ENCODE data around the gene CYP4V2. TPM values are rescaled to one million over a fixed set of nuclear protein-coding genes. Genes with fewer than 3 reads are reported as not detected.

Gene CYP4V2
- total and polyA plus RNA-seq, 2 experiments from 2014 or later, result 1.5 to 3.1 TPM

GRCh38 chr4:186216465-186217024 lies 25.2 kb downstream of the CYP4V2 start:
- Histone ChIP-seq H3K4me1 (ENCODE audit: insufficient read depth) (no peaks in the 10 kb centered on the region), H3K36me3 (ENCODE audit: insufficient read depth) (no peaks in the 10 kb centered on the region), H3K79me2 (replicated peaks; ENCODE audit: insufficient read depth) (no peaks in the 10 kb centered on the region), H4K20me1 (replicated peaks; ENCODE audit: insufficient read depth) (no peaks in the 10 kb centered on the region), H2AFZ (peak overlapping the region; percentile 87), H3K4me2 (no peak overlapping the region), H3K9me2 (ENCODE audit: insufficient read depth) (peaks cover 15% of the 10 kb centered on the region; the same call in 1 of the 2 replicates), H3K27me3 (ENCODE audit: insufficient read depth) (no peaks in the 10 kb centered on the region), H3F3A (replicated peaks; ENCODE audit: low read depth) (no peaks in the 10 kb centered on the region), H3K4me3 (no peak overlapping the region), H3K27ac (ENCODE audit: low read depth) (no peak overlapping the region)
- Mint-ChIP-seq H3K4me3 (no peak overlapping the region), H3K27ac (no peak overlapping the region), H3K9me3 (no peaks in the 10 kb centered on the region), H3K4me1 (0 out of 3 replicates have a peak, but pooled peaks cover 2% of the 10 kb centered on the region), H3K36me3 (ENCODE audit: low read depth) (no peaks in the 10 kb centered on the region), H3K27me3 (ENCODE audit: insufficient read depth, low read depth, poor library complexity) (no peaks in the 10 kb centered on the region)
- TF ChIP-seq ZNF462 (CRISPR knock-in tag; IDR thresholded peaks at IDR 0.05), result no peak
- no peak for TF ChIP-seq STAT1 (IDR thresholded peaks at IDR 0.05; ENCODE audit: unreplicated experiment)
- TF ChIP-seq CREB1 (CRISPR knock-in tag; IDR thresholded peaks at IDR 0.05; ENCODE audit: low read depth), result no peak
- TF ChIP-seq ZNF114 (CRISPR knock-in tag; IDR thresholded peaks at IDR 0.05), result no peak
- no peak for TF ChIP-seq POLR2AphosphoS5 (IDR thresholded peaks at IDR 0.05; ENCODE audit: low read depth)
- no peak for TF ChIP-seq EZH2 (IDR thresholded peaks at IDR 0.05; ENCODE audit: low read depth, unreplicated experiment)
- TF ChIP-seq JUNB (IDR thresholded peaks at IDR 0.05; ENCODE audit: unreplicated experiment), result no peak
- TF ChIP-seq CTCF (conservative IDR thresholded peaks at IDR 0.05; ENCODE audit: low read depth in 2 of 2), result no peak
- TF ChIP-seq NANOG (IDR thresholded peaks at IDR 0.05; ENCODE audit: borderline replicate concordance), result no peak
- TF ChIP-seq ZNF331 (CRISPR knock-in tag; IDR thresholded peaks at IDR 0.05; ENCODE audit: low read depth), result no peak
- TF ChIP-seq ETS1 (IDR thresholded peaks at IDR 0.05), result no peak
- TF ChIP-seq EZH2phosphoT487 (IDR thresholded peaks at IDR 0.05; ENCODE audit: unreplicated experiment), result no peak
- TF ChIP-seq REST (IDR thresholded peaks at IDR 0.05; ENCODE audit: unreplicated experiment), result no peak
- ATAC-seq (no peak), DNase-seq (ENCODE audit: low spot score) (no peak)
